DOHH2 (cell line): ENCODE data around the gene FLYWCH1.
"Not testable (repeated sequence)": the region's sequence is repeated elsewhere in the genome, so short reads cannot be mapped to it uniquely, and the experiment has no call there.

ENCODE experiments used
- H3F3A ChIP-seq: fragments of 200-600 bp; sonication (generic), shearing (Covaris generic); 2 replicates; pipeline ENCODE4 v1.6.0; 2016; ENCODE audit warnings: antibody characterized with exemption, mild to moderate bottlenecking; ENCODE audit not compliant: control insufficient read depth, insufficient read depth
- H3K27ac ChIP-seq: fragments of 200-600 bp; sonication (generic); 2 replicates; pipeline ENCODE4 v1.5.1; 2014; ENCODE audit warnings: low read depth, mild to moderate bottlenecking, low read length, moderate library complexity
- H3K27me3 ChIP-seq: fragments of 200-600 bp; sonication (generic); 2 replicates; pipeline ENCODE4 v1.6.1; 2014; ENCODE audit warnings: mild to moderate bottlenecking, low read length, mixed read lengths; ENCODE audit not compliant: control insufficient read depth
- H3K36me3 ChIP-seq: fragments of 200-600 bp; sonication (generic); 2 replicates; pipeline ENCODE4 v1.6.1; 2014; ENCODE audit warnings: mild to moderate bottlenecking, low read length, moderate library complexity, mixed read lengths; ENCODE audit not compliant: control insufficient read depth
- H3K4me1 ChIP-seq: fragments of 200-600 bp; sonication (generic); 2 replicates; pipeline ENCODE4 v1.6.1; 2014; ENCODE audit warnings: mild to moderate bottlenecking, low read length, mixed read lengths; ENCODE audit not compliant: control insufficient read depth
- H3K4me2 ChIP-seq: fragments of 200-600 bp; sonication (generic); 2 replicates; pipeline ENCODE4 v1.6.0; 2014; ENCODE audit warnings: mild to moderate bottlenecking, low read length, moderate library complexity
- H3K4me3 ChIP-seq: fragments of 200-600 bp; sonication (generic); 2 replicates; pipeline ENCODE4 v1.5.1; 2014; ENCODE audit warnings: mild to moderate bottlenecking, low read length, mixed read lengths
- H3K79me2 ChIP-seq: fragments of 200-600 bp; sonication (generic); 2 replicates; pipeline ENCODE4 v1.6.1; 2014; ENCODE audit warnings: mild to moderate bottlenecking, low read length, mixed read lengths; ENCODE audit not compliant: control insufficient read depth
- H3K9me2 ChIP-seq: fragments of 200-600 bp; sonication (generic); replicated peaks from 2 replicates; pipeline ENCODE4 v1.6.1; 2014; ENCODE audit warnings: mild to moderate bottlenecking, low read length, mixed read lengths; ENCODE audit not compliant: control insufficient read depth
- H3K9me3 ChIP-seq: fragments of 200-600 bp; sonication (generic); 2 replicates; pipeline ENCODE4 v1.6.1; 2014; ENCODE audit warnings: antibody characterized with exemption, low read length, mixed read lengths; ENCODE audit not compliant: control insufficient read depth, insufficient read depth
- H4K20me1 ChIP-seq: fragments of 200-600 bp; sonication (generic); 2 replicates; pipeline ENCODE4 v1.6.0; 2014; ENCODE audit warnings: low read depth, mild to moderate bottlenecking, antibody characterized with exemption, low read length, moderate library complexity; ENCODE audit not compliant: control insufficient read depth, insufficient read depth
- CTCF ChIP-seq: fragments of 200-600 bp; sonication (generic); IDR thresholded peaks from one replicate; pipeline ENCODE4 v1.5.1; 2014; ENCODE audit warnings: antibody characterized with exemption, mild to moderate bottlenecking, low read depth, low read length; ENCODE audit not compliant: poor library complexity, severe bottlenecking
- EZH2phosphoT487 ChIP-seq: fragments of 200-600 bp; sonication (generic); IDR thresholded peaks from 2 replicates; pipeline ENCODE4 v1.6.1; 2017; ENCODE audit warnings: borderline replicate concordance, mild to moderate bottlenecking, antibody characterized with exemption, low read length, moderate library complexity, mixed read lengths

Gene FLYWCH1

GRCh38 chr16:2904922-2905240, 6.8 kb upstream of the FLYWCH1 start:
- TF ChIP-seq EZH2phosphoT487 (no peak), CTCF (no peak)
- H3K4me1 ChIP-seq: peaks cover 11% of the 10 kb centered on the region
- H3K27ac ChIP-seq: peak overlapping the region; percentile 42
- no peaks in the 10 kb centered on the region for H3K9me2 ChIP-seq
- no peaks in the 10 kb centered on the region for H3F3A ChIP-seq
- H3K36me3 ChIP-seq: no peaks in the 10 kb centered on the region
- H3K27me3 ChIP-seq: no peaks in the 10 kb centered on the region
- H3K4me2 ChIP-seq: peak overlapping the region; percentile 99
- H3K9me3 ChIP-seq: no peaks in the 10 kb centered on the region
- peak overlapping the region; percentile 98 for H3K4me3 ChIP-seq
- no peaks in the 10 kb centered on the region for H3K79me2 ChIP-seq
- no peaks in the 10 kb centered on the region for H4K20me1 ChIP-seq

- peak overlapping the region; percentile 98 for H3K4me3 ChIP-seq
- no peaks in the 10 kb centered on the region for H4K20me1 ChIP-seq
- H3K79me2 ChIP-seq: no peaks in the 10 kb centered on the region
- H3K9me3 ChIP-seq: no peaks in the 10 kb centered on the region
- H3K27ac ChIP-seq: peak overlapping the region; percentile 42
- no peaks in the 10 kb centered on the region for H3K36me3 ChIP-seq
- peaks cover 3% of the 10 kb centered on the region for H3F3A ChIP-seq
- TF ChIP-seq EZH2phosphoT487: no peak
- no peaks in the 10 kb centered on the region for H3K27me3 ChIP-seq
- peak overlapping the region; percentile 99 for H3K4me2 ChIP-seq
- H3K9me2 ChIP-seq: no peaks in the 10 kb centered on the region
- H3K4me1 ChIP-seq: peaks cover 11% of the 10 kb centered on the region
Observed at GRCh38 chr16:2905241-2905987, 6.3 kb upstream of the FLYWCH1 start.

- Histone ChIP-seq H3K27ac (no peak overlapping the region), H3K9me3 (no peaks in the 10 kb centered on the region), H3K27me3 (no peaks in the 10 kb centered on the region), H3F3A (peaks cover 7% of the 10 kb centered on the region), H3K9me2 (no peaks in the 10 kb centered on the region), H3K4me1 (peaks cover 13% of the 10 kb centered on the region), H3K4me3 (peak overlapping the region; percentile 54), H4K20me1 (no peaks in the 10 kb centered on the region), H3K36me3 (no peaks in the 10 kb centered on the region), H3K4me2 (peak overlapping the region; percentile 52), H3K79me2 (no peaks in the 10 kb centered on the region)
- TF ChIP-seq EZH2phosphoT487 (no peak), CTCF (no peak)
Observed at GRCh38 chr16:2905988-2906387, 5.7 kb upstream of the FLYWCH1 start.

- peaks cover 17% of the 10 kb centered on the region for H3K4me1 ChIP-seq
- not testable (repeated sequence) for H3K27me3 ChIP-seq, H3K27ac ChIP-seq, H3K9me2 ChIP-seq, H3K36me3 ChIP-seq, H3F3A ChIP-seq, H3K4me3 ChIP-seq, H3K79me2 ChIP-seq, H3K9me3 ChIP-seq, H4K20me1 ChIP-seq
- peak; percentile 52 for TF ChIP-seq CTCF
- peak overlapping the region; percentile 26; the same call in 1 of the 2 replicates for H3K4me2 ChIP-seq
Observed at GRCh38 chr16:2907084-2907753, 4.5 kb upstream of the FLYWCH1 start.
